NCI-H128 (cell line): ENCODE data around the gene ZBTB42.

Experiments
- DNase-seq: peaks from one replicate; lab custom pipeline; 2025; ENCODE audit not compliant: unreplicated experiment; lab: John Stamatoyannopoulos, UW

ZBTB42 gene

GRCh38 chr14:104769324-104770071 lies 31.4 kb upstream of the ZBTB42 start:
- no peak for DNase-seq

- DNase-seq, result no peak
These were observed 30.8 kb upstream of the ZBTB42 start for GRCh38 chr14:104770072-104770579.

GRCh38 chr14:104770851-104771272 lies 30.0 kb upstream of the ZBTB42 start:
- no peak for DNase-seq

GRCh38 chr14:104771374-104771773 lies 29.5 kb upstream of the ZBTB42 start:
- no peak for DNase-seq

GRCh38 chr14:104771918-104772706 lies 28.8 kb upstream of the ZBTB42 start:
- DNase-seq, result no peak

- no peak for DNase-seq
These were observed 28.0 kb upstream of the ZBTB42 start for GRCh38 chr14:104772707-104773504.

- no peak for DNase-seq
These were observed 27.1 kb upstream of the ZBTB42 start for GRCh38 chr14:104773505-104774452.

GRCh38 chr14:104774453-104775072 lies 26.3 kb upstream of the ZBTB42 start:
- no peak for DNase-seq

- DNase-seq, result no peak
These were observed 25.8 kb upstream of the ZBTB42 start for GRCh38 chr14:104775073-104775489.

GRCh38 chr14:104776481-104776880 lies 24.4 kb upstream of the ZBTB42 start:
- DNase-seq, result no peak

- DNase-seq, result no peak
These were observed 23.7 kb upstream of the ZBTB42 start for GRCh38 chr14:104776961-104777807.

GRCh38 chr14:104777808-104778249 lies 23.1 kb upstream of the ZBTB42 start:
- no peak for DNase-seq

- no peak for DNase-seq
These were observed 22.1 kb upstream of the ZBTB42 start for GRCh38 chr14:104778694-104779331.

GRCh38 chr14:104779776-104780512 lies 21.0 kb upstream of the ZBTB42 start:
- DNase-seq, result no peak

- DNase-seq, result no peak
These were observed 20.3 kb upstream of the ZBTB42 start for GRCh38 chr14:104780513-104781030.

- no peak for DNase-seq
These were observed 19.4 kb upstream of the ZBTB42 start for GRCh38 chr14:104781271-104782077.
